Endothelial cell of umbilical vein (primary cell): ENCODE measurements around the gene LMAN1L. TPM values are rescaled to one million over a fixed set of nuclear protein-coding genes. Genes with fewer than 3 reads are reported as not detected.

Experiments
- BruUV-seq: library from RNA; stranded (reverse); fragments of 400-500 nt; replicated peaks from 2 replicates; lab custom pipeline; 2021; lab: Mats Ljungman, UMichigan
- CTCF ChIA-PET: fragments of 300-600, 350-600 bp; sonication (Branson Sonifier 250); formaldehyde crosslinking; loops from one replicate; lab custom pipeline; 2021; ENCODE audit warnings: antibody characterized with exemption, inconsistent platforms; lab: Charles Lee
- POLR2A ChIA-PET: fragments of 300-600, 350-600 bp; sonication (Branson Sonifier 250); formaldehyde crosslinking; loops from one replicate; lab custom pipeline; 2021; ENCODE audit warnings: antibody characterized with exemption, inconsistent platforms; lab: Charles Lee
- DNase-seq: peaks from one replicate; pipeline ENCODE4 v3.0.0-alpha.2; 2011; ENCODE audit warnings: low read depth, low spot score
- FAIRE-seq: peaks from 2 replicates; lab custom pipeline; 2011; peaks lifted over from hg19 to GRCh38; lab: Jason Lieb, UNC
- H2AFZ ChIP-seq: 2 replicates; pipeline ENCODE4 v1.6.0; 2012; ENCODE audit warnings: low read depth, low read length, control low read depth, inconsistent platforms
- H3K27ac ChIP-seq: 2 replicates; pipeline ENCODE4 v1.5.1; 2011; ENCODE audit warnings: low read depth, mild to moderate bottlenecking, control low read depth, low read length, moderate library complexity; ENCODE audit not compliant: insufficient read depth
- H3K27me3 ChIP-seq, 2 experiments: 2 replicates each; pipeline versions ENCODE4 v1.6.0 to v1.6.1; 2011; ENCODE audit warnings: low read length in 2 of 2, mixed read lengths in 1 of 2; ENCODE audit not compliant: control insufficient read depth in 2 of 2, insufficient read depth in 2 of 2
- H3K36me3 ChIP-seq, 2 experiments: 2 replicates in 1 of 2; 3 replicates in 1 of 2; pipeline ENCODE4 v1.5.1; 2011; ENCODE audit warnings: low read length in 2 of 2, mild to moderate bottlenecking in 1 of 2, moderate library complexity in 1 of 2; ENCODE audit not compliant: control insufficient read depth in 2 of 2, insufficient read depth in 2 of 2; ENCODE audit errors: extremely low read depth in 1 of 2
- H3K4me1 ChIP-seq: 3 replicates; pipeline ENCODE4 v1.5.1; 2011; ENCODE audit warnings: mild to moderate bottlenecking, low read length; ENCODE audit not compliant: control insufficient read depth, insufficient read depth; ENCODE audit errors: extremely low read depth
- H3K4me2 ChIP-seq: 2 replicates; pipeline ENCODE4 v1.6.1; 2011; ENCODE audit warnings: low read length, control low read depth, mixed read lengths; ENCODE audit not compliant: insufficient read depth
- H3K4me3 ChIP-seq, 3 experiments: fragments of 200-600 bp in 1 of 3; sonication (generic), shearing (Covaris generic) in 1 of 3; replicated peaks in 1 of 3; 2 replicates each; pipeline ENCODE4 v1.5.1; 2011 to 2016; ENCODE audit warnings: control low read depth in 3 of 3, low read length in 3 of 3, mild to moderate bottlenecking in 2 of 3, inconsistent platforms in 1 of 3, low read depth in 1 of 3, moderate library complexity in 1 of 3; ENCODE audit not compliant: insufficient read depth in 1 of 3
- H3K79me2 ChIP-seq: 2 replicates; pipeline ENCODE4 v1.6.0; 2012; ENCODE audit warnings: low read length, inconsistent platforms; ENCODE audit not compliant: control insufficient read depth, insufficient read depth
- H3K9ac ChIP-seq: replicated peaks from 2 replicates; pipeline ENCODE3; 2011; ENCODE audit warnings: low read length, control low read depth; ENCODE audit not compliant: insufficient read depth; ENCODE audit errors: extremely low read depth
- H3K9me1 ChIP-seq: replicated peaks from 3 replicates; pipeline ENCODE4 v1.6.0; 2011; ENCODE audit warnings: mild to moderate bottlenecking, low read length; ENCODE audit not compliant: control insufficient read depth, insufficient read depth; ENCODE audit errors: extremely low read depth
- H3K9me3 ChIP-seq: replicated peaks from 2 replicates; pipeline ENCODE4 v1.5.1; 2012; ENCODE audit warnings: low read length, inconsistent platforms; ENCODE audit not compliant: control insufficient read depth, insufficient read depth
- H4K20me1 ChIP-seq: replicated peaks from 2 replicates; pipeline ENCODE3; 2011; ENCODE audit warnings: mild to moderate bottlenecking, low read length; ENCODE audit not compliant: control insufficient read depth, insufficient read depth; ENCODE audit errors: extremely low read depth
- CTCF ChIP-seq, 2 donors: IDR thresholded peaks; 1 replicate in 1 of 2; 2 replicates in 1 of 2; pipeline ENCODE4 v1.5.1; 2011; ENCODE audit warnings: low read length in 2 of 2, mild to moderate bottlenecking in 2 of 2, moderate library complexity in 2 of 2, control low read depth in 1 of 2, inconsistent platforms in 1 of 2, low read depth in 1 of 2; ENCODE audit not compliant: insufficient read depth in 1 of 2; ENCODE audit errors: extremely low read depth in 1 of 2
- EZH2 ChIP-seq: IDR thresholded peaks from 2 replicates; pipeline ENCODE4 v1.6.1; 2012; ENCODE audit warnings: borderline replicate concordance, low read depth, mild to moderate bottlenecking, moderate library complexity, low read length, inconsistent platforms; ENCODE audit not compliant: severe bottlenecking
- FOS ChIP-seq: IDR thresholded peaks from 2 replicates; pipeline ENCODE4 v1.6.1; 2011; ENCODE audit warnings: mild to moderate bottlenecking, low read length, moderate library complexity, borderline replicate concordance; ENCODE audit not compliant: insufficient read depth
- GATA2 ChIP-seq: IDR thresholded peaks from 2 replicates; pipeline ENCODE4 v1.7.0; 2011; ENCODE audit warnings: low read depth, mild to moderate bottlenecking, moderate library complexity, mixed read lengths, low read length; ENCODE audit not compliant: insufficient read length, insufficient read depth
- JUN ChIP-seq: IDR thresholded peaks from 2 replicates; pipeline ENCODE4 v1.6.1; 2011; ENCODE audit warnings: borderline replicate concordance, low read depth; ENCODE audit not compliant: insufficient read length, insufficient read depth
- MAX ChIP-seq: IDR thresholded peaks from 2 replicates; pipeline ENCODE4 v1.6.1; 2011; ENCODE audit not compliant: insufficient read depth, insufficient read length
- MYC ChIP-seq: IDR thresholded peaks from one replicate; pipeline ENCODE4 v1.6.1; 2011; ENCODE audit warnings: mild to moderate bottlenecking, low read depth, low read length
- POLR2A ChIP-seq: IDR thresholded peaks from 2 replicates; pipeline ENCODE4 v1.6.1; 2012; ENCODE audit warnings: low read depth, mild to moderate bottlenecking, control low read depth, low read length
- POLR2AphosphoS5 ChIP-seq: IDR thresholded peaks from 2 replicates; pipeline ENCODE4 v1.6.1; 2012; ENCODE audit warnings: low read depth, mild to moderate bottlenecking, control low read depth, low read length, moderate library complexity; ENCODE audit not compliant: insufficient read depth
- dilution Hi-C: fragments of 300-500 bp; cut with MboI; formaldehyde crosslinking; loops from one replicate; pipeline ENCODE4 v1.15.0; 2019; ENCODE audit warnings: low sequenced_read_pairs; ENCODE audit not compliant: extremely low pct_ligation_motif_present
- intact Hi-C: fragments of 100-400 bp; cut with micrococcal nuclease; formaldehyde crosslinking; loops from one replicate; pipeline ENCODE4 v1.10.0; 2022
- polyA plus RNA-seq, 4 experiments: library from polyadenylated mRNA; depleted of rRNA in 3 of 4; stranded (reverse) in 3 of 4; unstranded in 1 of 4; fragments of >200 nt; gene quantifications; 2 replicates each; pipeline versions ENCODE4 v1.2.1 to v1.2.3, GENCODE V29; 2011 to 2012; ENCODE audit warnings: missing spikeins in 1 of 4
- total RNA-seq: library from RNA; stranded (reverse); gene quantifications from 2 replicates; pipeline ENCODE4 v1.2.3, GENCODE V29; 2021

The LMAN1L gene
- total and polyA plus RNA-seq, 2 donors (not counting 3 experiments of a cell fraction or from before 2014, with no cell fraction given): not detected

GRCh38 chr15:74770211-74770903 is 42.3 kb upstream of the LMAN1L start:
- no peak for DNase-seq
- no peaks in the 10 kb centered on the region for H3K36me3 ChIP-seq
- H3K9ac ChIP-seq: no peak overlapping the region
- POLR2A ChIA-PET: interaction anchor here (0.6 kb wide), 1 partner anchor 181 kb away, joined by 4 read pairs; no protein-coding TSS in a partner anchor
- no peaks in the 10 kb centered on the region for H3K79me2 ChIP-seq
- H3K4me1 ChIP-seq: peaks cover 2% of the 10 kb centered on the region
- CTCF ChIA-PET: interaction anchor here (0.5 to 6.8 kb wide), 60 partner anchors 8 to 732 kb away, joined by 3 to 696 read pairs (median 6); partner anchors contain the start of genes CLK3, CPLX3, CSK and CYP1A1
- no peak overlapping the region for H2AFZ ChIP-seq
- dilution Hi-C loops: loop anchor here (25.0 kb wide), 1 partner anchor 133 kb away; no protein-coding TSS in a partner anchor
- no peaks in the 10 kb centered on the region for H3K9me1 ChIP-seq
- H3K27ac ChIP-seq: no peak overlapping the region
- no peak overlapping the region for H3K4me3 ChIP-seq
- H3K27me3 ChIP-seq: peaks cover 0 to 2% of the 10 kb centered on the region in 2 experiments
- no peak for FAIRE-seq
- H4K20me1 ChIP-seq: no peaks in the 10 kb centered on the region
- no peaks in the 10 kb centered on the region for H3K9me3 ChIP-seq
- intact Hi-C loops: loop anchor here (10.0 kb wide), 1 partner anchor 434 kb away; the partner anchor contains the start of gene C15orf39
- no TSS peak for BruUV-seq
- TF ChIP-seq POLR2AphosphoS5 (no peak), CTCF (IDR thresholded peaks at IDR 0.05; ENCODE audit: extremely low read depth in 1 of 2, insufficient read depth in 1 of 2, low read depth in 1 of 2, low read length in 2 of 2) (no peak), JUN (no peak), MAX (no peak), GATA2 (no peak), MYC (no peak), EZH2 (no peak), FOS (no peak), POLR2A (no peak)
- H3K4me2 ChIP-seq: no peak overlapping the region
